ENCODE results near the gene GSTP1. TPM values are rescaled to one million over a fixed set of nuclear protein-coding genes. Genes with fewer than 3 reads are reported as not detected.

The GSTP1 gene
- total and polyA plus RNA-seq, 9 of the 15 experiments (the other 6 are each of a cell fraction or from before 2014, with no cell fraction given): 592 to 2,150 (median 1,204) TPM

GRCh38 chr11:67572747-67573419 lies 10.7 kb upstream of the GSTP1 start (continued):
- no peak for TF ChIP-seq ZC3H8 (IDR thresholded peaks at IDR 0.05)
- peak; percentile 93 for TF ChIP-seq FOSL1 (tag; conservative IDR thresholded peaks at IDR 0.05)
- TF ChIP-seq ZKSCAN8 (CRISPR knock-in tag; IDR thresholded peaks at IDR 0.05): 0 out of 2 replicates have a peak, but pooled peaks have one; percentile 26
- no peak for TF ChIP-seq XRCC4 (IDR thresholded peaks at IDR 0.05; ENCODE audit: extremely low read depth, insufficient read depth, insufficient read length)
- no peak for TF ChIP-seq RFX1 (IDR thresholded peaks at IDR 0.05)
- 0 out of 2 replicates have a peak, but pooled peaks have one; percentile 26 for TF ChIP-seq CREM (IDR thresholded peaks at IDR 0.05; ENCODE audit: low read depth)
- TF ChIP-seq RAD51 (IDR thresholded peaks at IDR 0.05; ENCODE audit: borderline replicate concordance, low read depth): peak; percentile 61; the same call in 1 of the 2 replicates
- TF ChIP-seq RBBP5 (IDR thresholded peaks at IDR 0.05; ENCODE audit: borderline replicate concordance, insufficient read depth, low read length, poor library complexity, severe bottlenecking): no peak
- no peak for TF ChIP-seq KLF10 (CRISPR knock-in tag; IDR thresholded peaks at IDR 0.05)
- TF ChIP-seq DNMT1 (IDR thresholded peaks at IDR 0.05): no peak
- no peak for TF ChIP-seq HNRNPK (IDR thresholded peaks at IDR 0.05; ENCODE audit: low read depth, low read length, poor library complexity, severe bottlenecking)
- no peak for TF ChIP-seq MAFG (tag; conservative IDR thresholded peaks at IDR 0.05)
- no peak for TF ChIP-seq NCOA1 (IDR thresholded peaks at IDR 0.05; ENCODE audit: low read depth)
- TF ChIP-seq PML (IDR thresholded peaks at IDR 0.05; ENCODE audit: low read length): no peak
- TF ChIP-seq CAMTA2 (CRISPR knock-in tag; conservative IDR thresholded peaks at IDR 0.05): no peak
- TF ChIP-seq ZNF512 (tag; IDR thresholded peaks at IDR 0.05): no peak
- TF ChIP-seq, protein P1, sequence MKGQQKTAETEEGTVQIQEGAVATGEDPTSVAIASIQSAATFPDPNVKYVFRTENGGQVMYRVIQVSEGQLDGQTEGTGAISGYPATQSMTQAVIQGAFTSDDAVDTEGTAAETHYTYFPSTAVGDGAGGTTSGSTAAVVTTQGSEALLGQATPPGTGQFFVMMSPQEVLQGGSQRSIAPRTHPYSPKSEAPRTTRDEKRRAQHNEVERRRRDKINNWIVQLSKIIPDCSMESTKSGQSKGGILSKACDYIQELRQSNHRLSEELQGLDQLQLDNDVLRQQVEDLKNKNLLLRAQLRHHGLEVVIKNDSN (CRISPR knock-in tag; IDR thresholded peaks at IDR 0.05): peak; percentile 79
- TF ChIP-seq, protein P2, sequence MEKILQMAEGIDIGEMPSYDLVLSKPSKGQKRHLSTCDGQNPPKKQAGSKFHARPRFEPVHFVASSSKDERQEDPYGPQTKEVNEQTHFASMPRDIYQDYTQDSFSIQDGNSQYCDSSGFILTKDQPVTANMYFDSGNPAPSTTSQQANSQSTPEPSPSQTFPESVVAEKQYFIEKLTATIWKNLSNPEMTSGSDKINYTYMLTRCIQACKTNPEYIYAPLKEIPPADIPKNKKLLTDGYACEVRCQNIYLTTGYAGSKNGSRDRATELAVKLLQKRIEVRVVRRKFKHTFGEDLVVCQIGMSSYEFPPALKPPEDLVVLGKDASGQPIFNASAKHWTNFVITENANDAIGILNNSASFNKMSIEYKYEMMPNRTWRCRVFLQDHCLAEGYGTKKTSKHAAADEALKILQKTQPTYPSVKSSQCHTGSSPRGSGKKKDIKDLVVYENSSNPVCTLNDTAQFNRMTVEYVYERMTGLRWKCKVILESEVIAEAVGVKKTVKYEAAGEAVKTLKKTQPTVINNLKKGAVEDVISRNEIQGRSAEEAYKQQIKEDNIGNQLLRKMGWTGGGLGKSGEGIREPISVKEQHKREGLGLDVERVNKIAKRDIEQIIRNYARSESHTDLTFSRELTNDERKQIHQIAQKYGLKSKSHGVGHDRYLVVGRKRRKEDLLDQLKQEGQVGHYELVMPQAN (IDR thresholded peaks at IDR 0.05; ENCODE audit: borderline replicate concordance): no peak
- no peak for TF ChIP-seq ID3 (CRISPR knock-in tag; IDR thresholded peaks at IDR 0.05)
- peak; percentile 62; the same call in 1 of the 2 replicates for TF ChIP-seq ID3 (tag; IDR thresholded peaks at IDR 0.05)
- TF ChIP-seq MTA1 (IDR thresholded peaks at IDR 0.05; ENCODE audit: borderline replicate concordance): peak; percentile 42; the same call in 1 of the 2 replicates
- peak; percentile 50; the same call in 1 of the 2 replicates for TF ChIP-seq TAL1 (IDR thresholded peaks at IDR 0.05)
- TF ChIP-seq, protein P3, sequence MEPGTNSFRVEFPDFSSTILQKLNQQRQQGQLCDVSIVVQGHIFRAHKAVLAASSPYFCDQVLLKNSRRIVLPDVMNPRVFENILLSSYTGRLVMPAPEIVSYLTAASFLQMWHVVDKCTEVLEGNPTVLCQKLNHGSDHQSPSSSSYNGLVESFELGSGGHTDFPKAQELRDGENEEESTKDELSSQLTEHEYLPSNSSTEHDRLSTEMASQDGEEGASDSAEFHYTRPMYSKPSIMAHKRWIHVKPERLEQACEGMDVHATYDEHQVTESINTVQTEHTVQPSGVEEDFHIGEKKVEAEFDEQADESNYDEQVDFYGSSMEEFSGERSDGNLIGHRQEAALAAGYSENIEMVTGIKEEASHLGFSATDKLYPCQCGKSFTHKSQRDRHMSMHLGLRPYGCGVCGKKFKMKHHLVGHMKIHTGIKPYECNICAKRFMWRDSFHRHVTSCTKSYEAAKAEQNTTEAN (CRISPR knock-in tag; IDR thresholded peaks at IDR 0.05): no peak
